Nephron (organoid): ENCODE measurements around the gene NEAT1.
A peak's percentile ranks its signal among the peaks of the same experiment; 100 is the strongest.
"Not testable (repeated sequence)": the region's sequence is repeated elsewhere in the genome, so short reads cannot be mapped to it uniquely, and the experiment has no call there.

Experiments used
- H3K27ac Mint-ChIP-seq, 3 experiments: 2 replicates each; pipeline ENCODE4 v1.8.0; 2020; ENCODE audit warnings: mixed read lengths in 3 of 3, mild to moderate bottlenecking in 2 of 3, moderate library complexity in 1 of 3
- H3K27me3 Mint-ChIP-seq: 2 replicates; pipeline ENCODE4 v1.8.0; 2021; ENCODE audit warnings: low read depth, mild to moderate bottlenecking, moderate library complexity, mixed read lengths
- H3K36me3 Mint-ChIP-seq: 2 replicates; pipeline ENCODE4 v1.8.0; 2020; ENCODE audit warnings: low read depth, mixed read lengths
- H3K4me1 Mint-ChIP-seq: 2 replicates; pipeline ENCODE4 v1.8.0; 2020; ENCODE audit warnings: mixed read lengths
- H3K4me3 Mint-ChIP-seq, 3 experiments: 2 replicates each; pipeline ENCODE4 v1.8.0; 2020; ENCODE audit warnings: mild to moderate bottlenecking in 3 of 3, mixed read lengths in 3 of 3, moderate library complexity in 2 of 3
- H3K9me3 Mint-ChIP-seq: 2 replicates; pipeline ENCODE4 v1.8.0; 2020; ENCODE audit warnings: mixed read lengths
- CTCF ChIP-seq, 3 experiments: fragments of 200-600 bp; sonication (generic); IDR thresholded peaks; one replicate each; pipeline ENCODE4 v1.5.0; 2021; ENCODE audit warnings: antibody characterized with exemption in 3 of 3; ENCODE audit not compliant: unreplicated experiment in 3 of 3

Gene NEAT1

GRCh38 chr11:65404638-65405339, 17.8 kb upstream of the NEAT1 start:
- H3K27ac Mint-ChIP-seq, result no peak overlapping the region

GRCh38 chr11:65410936-65411680, 11.5 kb upstream of the NEAT1 start:
- H3K27me3 Mint-ChIP-seq, result no peaks in the 10 kb centered on the region
- no peaks in the 10 kb centered on the region for H3K9me3 Mint-ChIP-seq
- no peak overlapping the region for H3K27ac Mint-ChIP-seq
- H3K36me3 Mint-ChIP-seq, result peaks cover 12% of the 10 kb centered on the region
- no peak overlapping the region for H3K4me3 Mint-ChIP-seq
- no peak for TF ChIP-seq CTCF (IDR thresholded peaks at IDR 0.05; ENCODE audit: unreplicated experiment in 3 of 3)
- peaks cover 15% of the 10 kb centered on the region for H3K4me1 Mint-ChIP-seq

More at GRCh38 chr11:65404638-65405339, 17.8 kb upstream of the NEAT1 start:
- Mint-ChIP-seq H3K9me3 (no peaks in the 10 kb centered on the region), H3K4me3 (no peak overlapping the region), H3K27me3 (no peaks in the 10 kb centered on the region), H3K36me3 (peaks cover 23% of the 10 kb centered on the region), H3K4me1 (no peaks in the 10 kb centered on the region)
- no peak for TF ChIP-seq CTCF (IDR thresholded peaks at IDR 0.05; ENCODE audit: unreplicated experiment in 3 of 3)

GRCh38 chr11:65411681-65412070, 10.9 kb upstream of the NEAT1 start:
- Mint-ChIP-seq H3K36me3 (peaks cover 12% of the 10 kb centered on the region), H3K27ac (no peak overlapping the region), H3K27me3 (no peaks in the 10 kb centered on the region), H3K4me1 (peaks cover 20% of the 10 kb centered on the region), H3K4me3 (no peak overlapping the region), H3K9me3 (no peaks in the 10 kb centered on the region)
- TF ChIP-seq CTCF (IDR thresholded peaks at IDR 0.05; ENCODE audit: unreplicated experiment in 3 of 3), result no peak

- H3K27ac Mint-ChIP-seq, result peak overlapping the region in 1 of 3 experiments; percentile 35
- H3K4me3 Mint-ChIP-seq, result no peak overlapping the region
- H3K4me1 Mint-ChIP-seq, result peaks cover 28% of the 10 kb centered on the region
- H3K27me3 Mint-ChIP-seq, result no peaks in the 10 kb centered on the region
- no peaks in the 10 kb centered on the region for H3K9me3 Mint-ChIP-seq
- no peak for TF ChIP-seq CTCF (IDR thresholded peaks at IDR 0.05; ENCODE audit: unreplicated experiment in 3 of 3)
- H3K36me3 Mint-ChIP-seq, result peaks cover 12% of the 10 kb centered on the region
These were observed 10.1 kb upstream of the NEAT1 start for GRCh38 chr11:65412271-65413076.

- peaks cover 35% of the 10 kb centered on the region for H3K4me1 Mint-ChIP-seq
- H3K36me3 Mint-ChIP-seq, result peaks cover 12% of the 10 kb centered on the region
These were observed 9.4 kb upstream of the NEAT1 start for GRCh38 chr11:65413077-65413664.

More at GRCh38 chr11:65413077-65413664, 9.4 kb upstream of the NEAT1 start:
- not testable (repeated sequence) for H3K27ac Mint-ChIP-seq, H3K27me3 Mint-ChIP-seq, H3K9me3 Mint-ChIP-seq, H3K4me3 Mint-ChIP-seq
